WTC11 (cell line): ENCODE data around the gene CAMTA1. TPM values are rescaled to one million over a fixed set of nuclear protein-coding genes. Genes with fewer than 3 reads are reported as not detected.

Experiments
- ATAC-seq: fragments of 200-7000 bp; cut with Tn5 transposase; 2 replicates; pipeline ENCODE4 v1.10.0; 2021; ENCODE audit warnings: mild to moderate bottlenecking, moderate library complexity
- CTCF ChIA-PET: fragments of 300-600 bp; sonication (Branson Sonifier 250); formaldehyde crosslinking; loops from one replicate; lab custom pipeline; 2021; ENCODE audit warnings: antibody characterized with exemption; lab: Charles Lee
- POLR2A ChIA-PET: fragments of 350-600 bp; sonication (Branson Sonifier 250); formaldehyde crosslinking; loops from one replicate; lab custom pipeline; 2021; ENCODE audit warnings: antibody characterized with exemption; lab: Charles Lee
- DNase-seq: peaks from one replicate; pipeline ENCODE4 v3.0.0; 2021; ENCODE audit warnings: low spot score
- H3K27ac Mint-ChIP-seq: 2 replicates; pipeline ENCODE4 v1.8.0; 2021; ENCODE audit warnings: mixed read lengths
- H3K27me3 Mint-ChIP-seq: 2 replicates; pipeline ENCODE4 v1.8.0; 2021; ENCODE audit warnings: low read depth, mild to moderate bottlenecking, moderate library complexity, mixed read lengths
- H3K36me3 Mint-ChIP-seq: 2 replicates; pipeline ENCODE4 v1.8.0; 2021; ENCODE audit warnings: mixed read lengths
- H3K4me1 Mint-ChIP-seq: 2 replicates; pipeline ENCODE4 v1.8.0; 2022; ENCODE audit warnings: mixed read lengths
- H3K4me3 Mint-ChIP-seq: 2 replicates; pipeline ENCODE4 v1.8.0; 2021; ENCODE audit warnings: mild to moderate bottlenecking, moderate library complexity, mixed read lengths
- H3K9me3 Mint-ChIP-seq: 2 replicates; pipeline ENCODE4 v1.8.0; 2021; ENCODE audit warnings: mixed read lengths
- E2F1 ChIP-seq: sonication (generic); formaldehyde crosslinking; IDR thresholded peaks from 2 replicates; pipeline ENCODE4 v1.8.0; 2022; ENCODE audit warnings: mild to moderate bottlenecking, missing genetic modification reagents
- EMX1 ChIP-seq: fragments of 250-450 bp; sonication (Bioruptor Pico); IDR thresholded peaks from 2 replicates; pipeline ENCODE4 v1.8.0; 2021; ENCODE audit warnings: mild to moderate bottlenecking
- JAZF1 ChIP-seq: fragments of 250-450 bp; sonication (Bioruptor Pico); IDR thresholded peaks from 2 replicates; pipeline ENCODE4 v1.9.0; 2021; ENCODE audit warnings: moderate library complexity, mild to moderate bottlenecking, inconsistent platforms
- KAT7 ChIP-seq: sonication (generic); formaldehyde crosslinking; IDR thresholded peaks from 2 replicates; pipeline ENCODE4 v1.8.1; 2023; ENCODE audit warnings: missing genetic modification reagents, mild to moderate bottlenecking, borderline replicate concordance
- MAX ChIP-seq: sonication (generic); formaldehyde crosslinking; IDR thresholded peaks from 2 replicates; pipeline ENCODE4 v1.8.0; 2022; ENCODE audit warnings: mild to moderate bottlenecking, missing genetic modification reagents
- MYBL2 ChIP-seq: sonication (generic); formaldehyde crosslinking; IDR thresholded peaks from 2 replicates; pipeline ENCODE4 v1.8.1; 2023; ENCODE audit warnings: mild to moderate bottlenecking, moderate library complexity, missing genetic modification reagents
- NFYB ChIP-seq: sonication (generic); formaldehyde crosslinking; conservative IDR thresholded peaks from 2 replicates; pipeline ENCODE4 v1.8.0; 2022; ENCODE audit warnings: low read depth, missing genetic modification reagents
- NR1H2 ChIP-seq: sonication (generic); formaldehyde crosslinking; IDR thresholded peaks from 2 replicates; pipeline ENCODE4 v1.9.0; 2021; ENCODE audit warnings: mild to moderate bottlenecking, moderate library complexity, missing genetic modification reagents
- NR3C1 ChIP-seq: sonication (generic); formaldehyde crosslinking; conservative IDR thresholded peaks from 2 replicates; pipeline ENCODE4 v1.8.1; 2023; ENCODE audit warnings: low read depth, mild to moderate bottlenecking, missing genetic modification reagents
- OVOL2 ChIP-seq: fragments of 250-450 bp; sonication (Bioruptor Pico); IDR thresholded peaks from 2 replicates; pipeline ENCODE4 v1.9.0; 2021; ENCODE audit warnings: mild to moderate bottlenecking, borderline replicate concordance
- PREB ChIP-seq: sonication (generic); formaldehyde crosslinking; IDR thresholded peaks from 2 replicates; pipeline ENCODE4 v1.8.1; 2022; ENCODE audit warnings: mild to moderate bottlenecking, missing genetic modification reagents, moderate library complexity, borderline replicate concordance
- RELA ChIP-seq: sonication (generic); formaldehyde crosslinking; IDR thresholded peaks from 2 replicates; pipeline ENCODE4 v1.8.1; 2022; ENCODE audit warnings: missing genetic modification reagents, mild to moderate bottlenecking, borderline replicate concordance
- SOX15 ChIP-seq: fragments of 250-450 bp; sonication (Bioruptor Pico); IDR thresholded peaks from 2 replicates; pipeline ENCODE4 v1.9.0; 2021; ENCODE audit warnings: mild to moderate bottlenecking
- USF1 ChIP-seq: sonication (generic); formaldehyde crosslinking; IDR thresholded peaks from 2 replicates; pipeline ENCODE4 v1.8.0; 2022; ENCODE audit warnings: mild to moderate bottlenecking, missing genetic modification reagents
- USF2 ChIP-seq: sonication (generic); formaldehyde crosslinking; IDR thresholded peaks from 2 replicates; pipeline ENCODE4 v1.8.1; 2023; ENCODE audit warnings: mild to moderate bottlenecking, missing genetic modification reagents, moderate library complexity
- ZBTB21 ChIP-seq: sonication (generic); formaldehyde crosslinking; IDR thresholded peaks from 2 replicates; pipeline ENCODE4 v1.8.1; 2023; ENCODE audit warnings: mild to moderate bottlenecking, missing genetic modification reagents, borderline replicate concordance
- ZNF232 ChIP-seq: sonication (generic); formaldehyde crosslinking; IDR thresholded peaks from 2 replicates; pipeline ENCODE4 v1.8.0; 2022; ENCODE audit warnings: mild to moderate bottlenecking, missing genetic modification reagents
- ZNF263 ChIP-seq: sonication (generic); formaldehyde crosslinking; IDR thresholded peaks from 2 replicates; pipeline ENCODE4 v1.8.1; 2022; ENCODE audit warnings: low read depth, mild to moderate bottlenecking, moderate library complexity, missing genetic modification reagents
- ZNF416 ChIP-seq: fragments of 250-450 bp; sonication (Bioruptor Pico); IDR thresholded peaks from 2 replicates; pipeline ENCODE4 v1.9.0; 2021; ENCODE audit warnings: mild to moderate bottlenecking, inconsistent platforms
- ZNF425 ChIP-seq: fragments of 250-450 bp; sonication (Bioruptor Pico); conservative IDR thresholded peaks from 2 replicates; pipeline ENCODE4 v1.9.0; 2021; ENCODE audit warnings: mild to moderate bottlenecking
- ZSCAN18 ChIP-seq: fragments of 250-450 bp; sonication (Bioruptor Pico); IDR thresholded peaks from 2 replicates; pipeline ENCODE4 v2.1.2; 2022; ENCODE audit warnings: mild to moderate bottlenecking, moderate library complexity
- total RNA-seq: library from RNA; stranded (reverse); gene quantifications from 3 replicates; pipeline ENCODE4 v1.2.3, GENCODE V29; 2021

The CAMTA1 gene
- total RNA-seq, 1 experiment from 2014 or later, result 86.4 TPM

GRCh38 chr1:7220712-7221252 is 435.5 kb downstream of the CAMTA1 start:
- ATAC-seq (no peak), DNase-seq (no peak)
- CTCF ChIA-PET, result interaction anchor here (0.7 kb wide), 1 partner anchor 13 kb away, joined by 3 read pairs; no protein-coding TSS in a partner anchor
- Mint-ChIP-seq H3K27me3 (no peaks in the 10 kb centered on the region), H3K27ac (no peak overlapping the region), H3K9me3 (no peaks in the 10 kb centered on the region), H3K4me1 (no peaks in the 10 kb centered on the region), H3K4me3 (no peak overlapping the region), H3K36me3 (no peaks in the 10 kb centered on the region)
- no peak for TF ChIP-seq USF1
- no peak for TF ChIP-seq USF2 (CRISPR knock-in tag)
- no peak for TF ChIP-seq ZNF416 (CRISPR knock-in tag)
- TF ChIP-seq ZNF425 (CRISPR knock-in tag), result no peak
- no peak for TF ChIP-seq ZNF232 (CRISPR knock-in tag)
- no peak for TF ChIP-seq NFYB (CRISPR knock-in tag)
- TF ChIP-seq OVOL2 (CRISPR knock-in tag), result no peak
- TF ChIP-seq EMX1, result no peak
- TF ChIP-seq KAT7 (CRISPR knock-in tag), result no peak
- TF ChIP-seq ZNF263 (CRISPR knock-in tag), result no peak
- TF ChIP-seq SOX15 (CRISPR knock-in tag), result no peak
- no peak for TF ChIP-seq ZSCAN18 (CRISPR knock-in tag)
- no peak for TF ChIP-seq JAZF1 (CRISPR knock-in tag)
- no peak for TF ChIP-seq PREB (CRISPR knock-in tag)
- POLR2A ChIA-PET, result no interaction called here

- Mint-ChIP-seq H3K36me3 (no peaks in the 10 kb centered on the region), H3K27me3 (no peaks in the 10 kb centered on the region), H3K9me3 (no peaks in the 10 kb centered on the region), H3K4me3 (no peak overlapping the region), H3K4me1 (no peaks in the 10 kb centered on the region), H3K27ac (no peak overlapping the region)
- POLR2A ChIA-PET, result no interaction called here
- ATAC-seq, result no peak
- TF ChIP-seq E2F1 (CRISPR knock-in tag) (no peak), SOX15 (CRISPR knock-in tag) (no peak), ZSCAN18 (CRISPR knock-in tag) (no peak), NR3C1 (CRISPR knock-in tag) (no peak), NR1H2 (no peak), MYBL2 (CRISPR knock-in tag) (no peak), RELA (CRISPR knock-in tag) (no peak), JAZF1 (CRISPR knock-in tag) (no peak), ZBTB21 (CRISPR knock-in tag) (no peak), MAX (CRISPR knock-in tag) (no peak)
- CTCF ChIA-PET, result no interaction called here
- DNase-seq, result no peak
Observed at GRCh38 chr1:7221826-7222694, 436.8 kb downstream of the CAMTA1 start.
